Fibroblast of lung (primary cell): ENCODE measurements around the gene CNRIP1.

ENCODE experiments used
- CTCF ChIP-seq, 2 donors: IDR thresholded peaks in 1 of 2; conservative IDR thresholded peaks in 1 of 2; 1 replicate in 1 of 2; 2 replicates in 1 of 2; pipeline ENCODE4 v1.5.1; 2011 to 2012; ENCODE audit warnings: low read length in 2 of 2, control low read depth in 1 of 2, inconsistent platforms in 1 of 2, low read depth in 1 of 2, mild to moderate bottlenecking in 1 of 2
- EZH2 ChIP-seq: IDR thresholded peaks from 2 replicates; pipeline ENCODE4 v1.5.1; 2012; ENCODE audit warnings: low read length, control low read depth, mild to moderate bottlenecking; ENCODE audit errors: missing control alignments

GRCh38 chr2:68266655-68267054, 53.1 kb downstream of the CNRIP1 start:
- TF ChIP-seq CTCF (conservative IDR thresholded peaks at IDR 0.05 in 1 of 2, IDR thresholded peaks at IDR 0.05 in 1 of 2; ENCODE audit: low read depth in 1 of 2, low read length in 2 of 2) = no peak
- no peak for TF ChIP-seq EZH2
